ENCODE data around the gene ZNF248. TPM values are rescaled to one million over a fixed set of nuclear protein-coding genes. Genes with fewer than 3 reads are reported as not detected.

ZNF248 gene
- total and polyA plus RNA-seq, 9 of the 15 experiments (the other 6 are each of a cell fraction or from before 2014, with no cell fraction given): 4.5 to 16.5 (median 10.2) TPM

DNA sequence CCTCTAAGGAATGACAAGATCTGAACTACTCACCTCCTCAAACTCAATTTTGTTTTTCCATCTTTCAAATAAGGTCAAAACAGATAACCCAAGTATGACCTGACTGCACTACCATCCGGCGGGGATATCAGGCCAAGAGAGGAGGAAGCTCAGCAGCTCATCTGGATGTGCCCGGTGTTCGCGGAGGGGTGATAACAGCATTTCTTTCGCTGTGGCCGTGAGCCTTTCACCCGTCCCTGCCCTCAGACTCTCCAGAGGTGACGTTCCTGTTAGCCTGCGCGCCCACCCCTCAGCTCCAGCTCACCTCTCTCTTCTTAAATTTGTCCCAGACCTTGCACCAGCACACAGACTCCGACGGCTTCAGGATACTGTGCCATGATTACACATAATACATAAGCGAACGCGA lies 526 bp downstream of the ZNF248 start (continued):
- TF ChIP-seq PHTF2 (CRISPR knock-in tag; IDR thresholded peaks at IDR 0.05) (no peak), JUN (IDR thresholded peaks at IDR 0.05; ENCODE audit: borderline replicate concordance, low read depth, low read length) (no peak), JUN (CRISPR knock-in tag; IDR thresholded peaks at IDR 0.05; ENCODE audit: borderline replicate concordance) (no peak), XRCC4 (IDR thresholded peaks at IDR 0.05; ENCODE audit: extremely low read depth, insufficient read depth, insufficient read length) (no peak), EP300 (IDR thresholded peaks at IDR 0.05; ENCODE audit: low read length) (0 out of 2 replicates have a peak, but pooled peaks have one; percentile 10)

DNA sequence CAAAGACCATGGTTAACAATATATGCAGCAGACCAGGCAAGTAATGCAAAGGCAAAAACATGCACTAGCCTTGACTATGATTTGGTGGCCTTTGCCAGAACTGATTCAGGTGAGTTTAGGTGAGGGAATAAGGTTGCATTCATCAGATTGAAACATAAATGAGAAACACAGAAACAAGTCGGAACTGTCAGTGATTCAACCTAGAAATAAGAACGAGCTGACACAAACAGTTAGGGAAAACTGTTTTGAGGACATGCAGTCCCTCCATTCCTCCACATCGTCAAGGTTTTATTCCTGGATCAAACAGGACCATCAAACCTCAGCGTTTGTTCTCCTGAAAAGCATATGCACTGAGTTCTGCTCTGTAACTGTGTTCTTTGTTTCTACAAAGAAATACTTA lies 1.8 kb downstream of the ZNF248 start:
- Histone ChIP-seq H3K9me3 (replicated peaks; ENCODE audit: control insufficient read depth, insufficient read depth, low read depth, low read length) (no peaks in the 10 kb centered on the region), H3K4me3 (no peak overlapping the region), H3K4me1 (replicated peaks in 1 of 2; ENCODE audit: control insufficient read depth in 2 of 2, insufficient read depth in 2 of 2, low read length in 2 of 2) (peaks cover 2 to 14% of the 10 kb centered on the region in 2 experiments; a peak in 1 of 5 replicates), H3K27me3 (ENCODE audit: control insufficient read depth in 2 of 2, insufficient read depth in 2 of 2, low read length in 2 of 2) (no peaks in the 10 kb centered on the region), H3K9ac (ENCODE audit: insufficient read depth in 1 of 2, low read depth in 2 of 2, low read length in 2 of 2) (no peak overlapping the region), H3K79me2 (ENCODE audit: control insufficient read depth, insufficient read depth, low read length) (peaks cover 11% of the 10 kb centered on the region), H2AFZ (ENCODE audit: low read depth, low read length) (no peak overlapping the region), H3K36me3 (ENCODE audit: control insufficient read depth, insufficient read depth, low read length) (no peaks in the 10 kb centered on the region), H3K27ac (ENCODE audit: extremely low read depth, low read depth, low read length) (no peak overlapping the region), H3K4me2 (ENCODE audit: insufficient read depth, low read length) (no peak overlapping the region), H3K9me1 (ENCODE audit: control insufficient read depth, insufficient read depth, low read length) (no peaks in the 10 kb centered on the region), H4K20me1 (replicated peaks; ENCODE audit: control insufficient read depth, insufficient read depth, low read length) (no peaks in the 10 kb centered on the region)
- intact Hi-C loops (cut with micrococcal nuclease) (no loop called here), in situ Hi-C loops (cut with MboI) (no loop called here)
- WGBS (ENCODE audit: insufficient coverage, low coverage, missing lambda C conversion rate): 59% methylated on average over 4 of the region's 4 CpGs
- POLR2A ChIA-PET: interaction anchor here (0.6 kb wide), 1 partner anchor 17 kb away, joined by 3 read pairs; no protein-coding TSS in a partner anchor
- ATAC-seq: no peak
- BruUV-seq (replicated peaks): no TSS peak
- no peak for FAIRE-seq
- CTCF ChIA-PET (ENCODE audit: low intra/inter-chr PET ratio): no interaction called here
- no peak for DNase-seq (ENCODE audit: extremely low read depth in 1 of 4, low spot score in 3 of 4)
- TF ChIP-seq, protein P1, sequence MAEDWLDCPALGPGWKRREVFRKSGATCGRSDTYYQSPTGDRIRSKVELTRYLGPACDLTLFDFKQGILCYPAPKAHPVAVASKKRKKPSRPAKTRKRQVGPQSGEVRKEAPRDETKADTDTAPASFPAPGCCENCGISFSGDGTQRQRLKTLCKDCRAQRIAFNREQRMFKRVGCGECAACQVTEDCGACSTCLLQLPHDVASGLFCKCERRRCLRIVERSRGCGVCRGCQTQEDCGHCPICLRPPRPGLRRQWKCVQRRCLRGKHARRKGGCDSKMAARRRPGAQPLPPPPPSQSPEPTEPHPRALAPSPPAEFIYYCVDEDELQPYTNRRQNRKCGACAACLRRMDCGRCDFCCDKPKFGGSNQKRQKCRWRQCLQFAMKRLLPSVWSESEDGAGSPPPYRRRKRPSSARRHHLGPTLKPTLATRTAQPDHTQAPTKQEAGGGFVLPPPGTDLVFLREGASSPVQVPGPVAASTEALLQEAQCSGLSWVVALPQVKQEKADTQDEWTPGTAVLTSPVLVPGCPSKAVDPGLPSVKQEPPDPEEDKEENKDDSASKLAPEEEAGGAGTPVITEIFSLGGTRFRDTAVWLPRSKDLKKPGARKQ (CRISPR knock-in tag; IDR thresholded peaks at IDR 0.05): no peak
- TF ChIP-seq, protein P2, sequence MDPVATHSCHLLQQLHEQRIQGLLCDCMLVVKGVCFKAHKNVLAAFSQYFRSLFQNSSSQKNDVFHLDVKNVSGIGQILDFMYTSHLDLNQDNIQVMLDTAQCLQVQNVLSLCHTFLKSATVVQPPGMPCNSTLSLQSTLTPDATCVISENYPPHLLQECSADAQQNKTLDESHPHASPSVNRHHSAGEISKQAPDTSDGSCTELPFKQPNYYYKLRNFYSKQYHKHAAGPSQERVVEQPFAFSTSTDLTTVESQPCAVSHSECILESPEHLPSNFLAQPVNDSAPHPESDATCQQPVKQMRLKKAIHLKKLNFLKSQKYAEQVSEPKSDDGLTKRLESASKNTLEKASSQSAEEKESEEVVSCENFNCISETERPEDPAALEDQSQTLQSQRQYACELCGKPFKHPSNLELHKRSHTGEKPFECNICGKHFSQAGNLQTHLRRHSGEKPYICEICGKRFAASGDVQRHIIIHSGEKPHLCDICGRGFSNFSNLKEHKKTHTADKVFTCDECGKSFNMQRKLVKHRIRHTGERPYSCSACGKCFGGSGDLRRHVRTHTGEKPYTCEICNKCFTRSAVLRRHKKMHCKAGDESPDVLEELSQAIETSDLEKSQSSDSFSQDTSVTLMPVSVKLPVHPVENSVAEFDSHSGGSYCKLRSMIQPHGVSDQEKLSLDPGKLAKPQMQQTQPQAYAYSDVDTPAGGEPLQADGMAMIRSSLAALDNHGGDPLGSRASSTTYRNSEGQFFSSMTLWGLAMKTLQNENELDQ (CRISPR knock-in tag; IDR thresholded peaks at IDR 0.05; ENCODE audit: borderline replicate concordance): no peak
- TF ChIP-seq MEF2A (IDR thresholded peaks at IDR 0.05; ENCODE audit: control insufficient read depth, low read depth, low read length) (no peak), GTF2F1 (IDR thresholded peaks at IDR 0.05; ENCODE audit: low read depth, low read length) (no peak), BRCA1 (IDR thresholded peaks at IDR 0.05) (no peak), BRCA1 (CRISPR knock-in tag; IDR thresholded peaks at IDR 0.05) (no peak), SIRT6 (IDR thresholded peaks at IDR 0.05; ENCODE audit: low read depth, low read length) (no peak), NCOA2 (IDR thresholded peaks at IDR 0.05; ENCODE audit: partially characterized antibody in 2 of 2) (no peak), ZNF395 (CRISPR knock-in tag; IDR thresholded peaks at IDR 0.05) (no peak), KAT2B (IDR thresholded peaks at IDR 0.05; ENCODE audit: low read depth, low read length) (no peak), CEBPG (CRISPR knock-in tag; IDR thresholded peaks at IDR 0.05) (no peak), CEBPG (tag; conservative IDR thresholded peaks at IDR 0.05 in 1 of 2, IDR thresholded peaks at IDR 0.05 in 1 of 2) (no peak), ZNF707 (CRISPR knock-in tag; conservative IDR thresholded peaks at IDR 0.05) (no peak)
